Measurements from ENCODE around the gene ERV3-1. TPM values are rescaled to one million over a fixed set of nuclear protein-coding genes. Genes with fewer than 3 reads are reported as not detected.

The ERV3-1 gene
- total RNA-seq, 1 donor from 2014 or later: 6.8 TPM

- H3K9me3 ChIP-seq (replicated peaks): peaks cover 83% of the 10 kb centered on the region
- H3K27ac ChIP-seq (replicated peaks): no peak within 1 kb of the TSS
- no peak for DNase-seq
- H3K4me1 ChIP-seq: no peaks in the 10 kb centered on the region
- no peak within 1 kb of the TSS for H3K4me3 ChIP-seq
- peaks cover 52% of the 10 kb centered on the region for H3K36me3 ChIP-seq
- H3K27me3 ChIP-seq (ENCODE audit: low read depth): no peaks in the 10 kb centered on the region
- TF ChIP-seq CTCF (IDR thresholded peaks at IDR 0.05; ENCODE audit: borderline replicate concordance): no peak
- intact Hi-C loops (cut with micrococcal nuclease): no loop called here
These were observed 15.6 kb downstream of the ERV3-1 start, which contains the start of gene ZNF117 for GRCh38 chr7:64990936-64991335. Gene ZNF117 (minus strand): TSS chr7:64991036.

- Histone ChIP-seq H3K4me3 (no peak overlapping the region), H3K36me3 (peaks cover 60% of the 10 kb centered on the region), H3K4me1 (no peaks in the 10 kb centered on the region), H3K27ac (replicated peaks) (no peak overlapping the region), H3K27me3 (ENCODE audit: low read depth) (no peaks in the 10 kb centered on the region), H3K9me3 (replicated peaks) (peaks cover 83% of the 10 kb centered on the region)
- TF ChIP-seq CTCF (IDR thresholded peaks at IDR 0.05; ENCODE audit: borderline replicate concordance): no peak
- DNase-seq: no peak
- intact Hi-C loops (cut with micrococcal nuclease): no loop called here
These were observed 16.3 kb downstream of the ERV3-1 start for GRCh38 chr7:64990216-64990615.

- TF ChIP-seq CTCF (IDR thresholded peaks at IDR 0.05; ENCODE audit: borderline replicate concordance): no peak
- Histone ChIP-seq H3K27me3 (ENCODE audit: low read depth) (no peaks in the 10 kb centered on the region), H3K9me3 (replicated peaks) (peaks cover 100% of the 10 kb centered on the region), H3K4me3 (no peak overlapping the region), H3K27ac (replicated peaks) (no peak overlapping the region), H3K36me3 (peaks cover 67% of the 10 kb centered on the region), H3K4me1 (no peaks in the 10 kb centered on the region)
- no peak for DNase-seq
- intact Hi-C loops (cut with micrococcal nuclease): no loop called here
These were observed 27.8 kb downstream of the ERV3-1 start for GRCh38 chr7:64978497-64979203.

- peaks cover 19% of the 10 kb centered on the region for H3K9me3 ChIP-seq (replicated peaks)
- no peaks in the 10 kb centered on the region for H3K4me1 ChIP-seq
- H3K27me3 ChIP-seq (ENCODE audit: low read depth): no peaks in the 10 kb centered on the region
- H3K27ac ChIP-seq (replicated peaks): no peak overlapping the region
- no peak for DNase-seq
- intact Hi-C loops (cut with micrococcal nuclease): no loop called here
- H3K36me3 ChIP-seq: no peaks in the 10 kb centered on the region
- no peak for TF ChIP-seq CTCF (IDR thresholded peaks at IDR 0.05; ENCODE audit: borderline replicate concordance)
- H3K4me3 ChIP-seq: no peak overlapping the region
These were observed 40.9 kb downstream of the ERV3-1 start for GRCh38 chr7:64965594-64965993.

- Histone ChIP-seq H3K9me3 (replicated peaks) (no peaks in the 10 kb centered on the region), H3K4me1 (peaks cover 5% of the 10 kb centered on the region), H3K27ac (replicated peaks) (no peak overlapping the region), H3K4me3 (no peak overlapping the region), H3K36me3 (no peaks in the 10 kb centered on the region), H3K27me3 (ENCODE audit: low read depth) (no peaks in the 10 kb centered on the region)
- intact Hi-C loops (cut with micrococcal nuclease): loop anchor here (10.0 kb wide), 1 partner anchor 346 kb away; no protein-coding TSS in a partner anchor
- TF ChIP-seq CTCF (IDR thresholded peaks at IDR 0.05; ENCODE audit: borderline replicate concordance): no peak
- no peak for DNase-seq
These were observed 47.3 kb downstream of the ERV3-1 start for GRCh38 chr7:64959072-64959747.

Measured in left ventricle myocardium inferior (tissue), 1 donor.